ENCODE measurements around the gene PPP4R3C.
"Not testable (repeated sequence)": the region's sequence is repeated elsewhere in the genome, so short reads cannot be mapped to it uniquely, and the experiment has no call there.

The PPP4R3C gene
- total RNA-seq: 0 to 0.06 (median 0) reads per million in 18 experiments

DNA sequence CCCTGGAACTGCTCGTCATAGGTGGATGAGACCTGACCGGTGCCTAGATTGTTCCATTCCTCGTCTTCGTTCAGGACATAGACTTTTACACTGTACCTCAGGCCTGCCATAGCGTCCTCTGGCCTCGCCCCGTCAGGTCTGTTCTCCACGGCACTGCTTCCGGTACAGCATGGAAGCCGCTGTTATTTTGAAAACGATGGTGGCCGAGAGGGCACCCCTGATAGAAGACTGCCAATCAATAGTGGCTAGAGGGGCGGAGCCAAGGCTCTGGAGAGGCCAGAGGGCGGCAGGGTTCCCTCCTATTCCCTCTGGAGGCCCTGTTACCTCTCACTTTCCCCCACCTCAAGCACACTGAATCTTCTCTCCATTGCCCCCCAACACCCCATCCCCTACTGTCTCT lies at the start of gene PPP4R3C:
PPP4R3C (minus strand) TSS at position 155 of the 400 bp plus-strand sequence; CDS start at position 110, 45 bp downstream.
- DNase-seq: no peak

DNA sequence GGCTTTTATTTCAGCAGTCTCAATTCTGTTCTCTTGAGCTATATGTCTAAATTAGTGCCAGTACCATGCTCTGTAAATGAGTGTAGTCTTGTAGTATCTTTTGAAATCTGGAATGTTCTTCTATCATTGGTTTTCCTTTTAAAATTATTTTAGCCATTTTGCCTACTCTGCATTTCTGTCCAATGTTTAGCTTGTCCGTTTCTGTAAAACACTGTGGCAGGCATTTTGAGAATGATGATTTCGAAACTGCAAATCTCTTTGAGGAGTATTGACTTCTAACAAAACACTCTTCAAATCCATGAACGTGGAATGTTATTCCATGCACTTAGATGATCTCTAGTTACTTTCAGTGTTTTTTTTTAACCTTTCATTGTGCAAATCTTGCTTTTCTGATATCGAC lies 28.3 kb upstream of the PPP4R3C start:
- no peak for DNase-seq

- no peak for DNase-seq
Observed at GRCh38 chrX:27466051-27466450, 2.9 kb upstream of the PPP4R3C start.

DNA sequence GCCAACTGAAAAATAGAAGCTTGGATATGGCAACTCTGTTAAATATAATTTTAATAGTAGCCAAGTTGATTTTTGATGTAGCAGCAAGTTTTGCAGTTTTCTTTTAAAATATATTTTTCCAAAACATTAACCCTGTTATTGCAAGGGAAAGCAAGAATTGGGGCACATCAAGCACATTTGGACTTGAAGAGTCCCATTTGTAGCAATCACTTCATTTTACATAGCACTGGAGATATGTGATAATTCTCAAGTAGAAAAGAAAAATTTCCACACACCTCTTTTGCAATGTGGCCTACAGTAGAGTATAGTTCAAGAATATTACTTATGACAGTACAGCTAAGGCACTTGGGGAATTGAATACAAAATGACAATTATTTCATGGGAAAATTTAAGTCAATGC lies 1.9 kb upstream of the PPP4R3C start:
- DNase-seq: no peak

GRCh38 chrX:27459129-27459528 lies 4.0 kb downstream of the PPP4R3C start:
- DNase-seq: not testable (repeated sequence)

DNA sequence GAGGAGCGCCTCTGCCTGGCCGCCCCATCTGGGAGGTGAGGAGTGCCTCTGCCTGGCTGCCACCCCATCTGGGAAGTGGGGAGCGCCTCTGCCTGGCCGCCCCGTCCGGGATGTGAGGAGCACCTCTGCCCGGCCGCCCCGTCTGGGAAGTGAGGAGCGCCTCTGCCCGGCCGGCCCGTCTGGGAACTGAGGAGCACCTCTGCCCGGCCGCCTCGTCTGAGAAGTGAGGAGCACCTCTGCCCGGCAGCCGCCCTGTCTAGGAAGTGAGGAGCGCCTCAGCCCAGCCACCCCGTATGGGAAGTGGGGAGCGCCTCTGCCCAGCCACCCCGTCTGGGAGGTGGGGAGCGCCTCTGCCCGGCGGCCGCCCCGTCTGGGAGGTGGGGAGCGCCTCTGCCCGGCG lies 4.6 kb downstream of the PPP4R3C start:
- DNase-seq: not testable (repeated sequence)

- no peak for DNase-seq
Observed at GRCh38 chrX:27451324-27451723, 11.8 kb downstream of the PPP4R3C start.

DNA sequence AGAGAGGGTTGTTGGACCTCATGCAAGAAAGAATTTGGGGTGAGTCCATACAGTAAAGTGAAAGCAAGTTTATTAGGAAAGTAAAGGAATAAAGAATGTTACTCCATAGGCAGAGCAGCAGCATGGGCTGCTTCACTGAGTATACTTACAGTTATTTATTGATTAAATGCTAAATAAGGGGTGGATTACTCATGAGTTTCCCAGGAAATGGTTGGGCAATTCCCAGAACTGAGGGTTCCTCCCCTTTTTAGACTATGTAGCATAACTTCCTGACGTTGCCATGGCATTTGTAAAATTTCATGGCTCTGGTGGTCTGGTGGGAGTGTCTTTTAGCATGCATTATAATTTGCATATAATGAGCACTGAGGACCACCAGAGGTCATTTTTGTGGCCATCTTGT lies 16.7 kb downstream of the PPP4R3C start:
- DNase-seq: no peak

- no peak for DNase-seq
Observed at GRCh38 chrX:27445438-27445837, 17.7 kb downstream of the PPP4R3C start.

GRCh38 chrX:27444093-27444908 lies 18.8 kb downstream of the PPP4R3C start:
- DNase-seq: no peak

DNA sequence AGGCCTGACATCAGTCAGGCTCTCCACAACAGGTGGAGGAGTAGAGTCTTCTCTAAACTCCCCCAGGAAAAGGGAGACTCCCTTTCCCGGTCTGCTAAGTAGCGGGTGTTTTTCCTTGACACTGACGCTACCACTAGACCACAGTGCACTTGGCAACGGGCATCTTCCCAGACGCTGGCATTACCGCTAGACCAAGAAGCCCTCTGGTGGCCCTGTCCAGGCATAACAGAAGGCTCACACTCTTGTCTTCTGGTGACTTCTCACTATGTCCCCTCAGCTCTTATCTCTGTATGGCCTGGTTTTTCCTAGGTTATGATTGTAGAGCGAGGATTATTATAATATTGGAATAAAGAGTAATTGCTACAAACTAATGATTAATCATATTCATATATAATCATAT lies 20.7 kb downstream of the PPP4R3C start:
- not testable (repeated sequence) for DNase-seq

DNA sequence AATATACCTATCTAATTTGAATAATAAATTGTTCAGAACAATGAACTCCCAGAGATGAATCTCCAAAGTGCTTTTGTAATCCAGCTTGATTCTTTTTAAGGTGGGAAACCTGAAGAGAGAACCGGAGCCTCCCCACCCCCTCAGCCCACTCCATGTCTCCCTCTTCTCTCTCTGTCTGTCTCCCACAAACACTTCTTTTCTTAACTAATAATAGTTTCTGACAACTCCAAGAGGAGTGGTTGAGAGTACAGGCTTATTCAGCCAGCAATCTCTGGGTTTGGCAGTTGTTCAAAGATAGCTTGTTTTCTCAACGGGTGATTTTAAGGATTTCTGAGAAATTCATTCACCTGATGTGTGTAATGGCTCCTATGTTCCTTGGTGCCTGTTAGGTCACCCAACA lies 23.4 kb downstream of the PPP4R3C start:
- no peak for DNase-seq

DNA sequence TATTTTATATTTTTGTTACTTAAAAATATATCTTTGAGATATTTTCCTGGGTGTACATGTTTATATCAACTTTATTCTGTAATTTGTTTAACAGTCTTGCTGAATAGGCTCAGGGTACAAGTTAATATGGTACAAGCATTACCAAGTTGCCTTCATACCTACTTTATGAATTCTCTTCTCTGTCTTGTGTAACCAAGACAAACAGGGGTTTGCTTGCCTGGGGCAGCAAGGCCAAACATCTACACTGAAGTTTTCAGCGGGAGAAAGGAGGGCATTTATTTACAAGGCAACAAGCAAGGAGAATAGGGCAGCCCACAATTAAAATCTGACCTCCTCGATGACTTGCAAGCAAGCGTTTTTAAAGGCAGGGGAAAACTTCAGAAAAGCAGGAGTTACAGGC lies 24.2 kb downstream of the PPP4R3C start:
- no peak for DNase-seq

DNA sequence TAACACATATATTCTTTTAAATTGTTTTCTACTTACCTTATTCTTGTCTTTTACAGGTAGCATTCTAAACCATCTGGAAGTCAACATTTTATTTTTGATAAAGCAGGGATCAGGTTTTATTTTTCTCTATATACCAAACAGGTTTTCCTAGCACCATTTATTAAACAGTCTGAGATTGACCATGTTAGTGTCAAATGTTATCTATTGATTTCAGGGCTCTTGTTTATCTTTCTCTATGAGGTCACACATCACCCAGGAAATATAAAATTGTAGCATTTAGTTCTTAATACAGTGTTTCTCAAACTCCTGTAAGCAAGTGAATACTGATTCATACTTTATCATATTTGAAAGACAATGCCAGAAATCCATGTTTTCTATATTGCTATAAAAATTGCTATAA lies 28.1 kb downstream of the PPP4R3C start:
- DNase-seq: no peak

Measured in inflammatory macrophage (primary cell).